Gastrocnemius medialis (tissue), 4 donors: ENCODE results near the gene ZIC1. TPM values are rescaled to one million over a fixed set of nuclear protein-coding genes. Genes with fewer than 3 reads are reported as not detected.
A peak's percentile ranks its signal among the peaks of the same experiment; 100 is the strongest.

Experiments
- ATAC-seq, 2 donors: fragments of 150-250 bp; one replicate each; pipeline ENCODE4 v1.9.1; 2016
- DNase-seq, 2 donors: peaks; one replicate each; pipeline ENCODE4 v3.0.0-alpha.2; 2019
- H3K27ac ChIP-seq, 4 donors: fragments of 200-600 bp; sonication (generic); 1 replicate in 1 of 4; 2 replicates in 3 of 4; pipeline ENCODE4 v1.5.1; 2016 to 2018; ENCODE audit warnings: mild to moderate bottlenecking in 2 of 4, moderate library complexity in 1 of 4
- H3K27me3 ChIP-seq, 3 donors: fragments of 200-600 bp; sonication (generic) in 2 of 3; 1 replicate in 1 of 3; 2 replicates in 2 of 3; pipeline versions ENCODE4 v1.5.1 to v1.6.0; 2016 to 2019; ENCODE audit warnings: mild to moderate bottlenecking in 1 of 3, moderate library complexity in 1 of 3
- H3K36me3 ChIP-seq, 2 donors: fragments of 200-600 bp; sonication (generic) in 1 of 2; one replicate each; pipeline ENCODE4 v1.5.1; 2017 to 2018
- H3K4me1 ChIP-seq, 2 donors: fragments of 200-600 bp; sonication (generic) in 1 of 2; one replicate each; pipeline ENCODE4 v1.5.1; 2016 to 2017; ENCODE audit warnings: mild to moderate bottlenecking in 2 of 2
- H3K4me3 ChIP-seq, 4 donors: fragments of 200-600 bp; sonication (generic) in 3 of 4; 1 replicate in 1 of 4; 2 replicates in 3 of 4; pipeline ENCODE4 v1.5.1; 2016 to 2019; ENCODE audit warnings: mild to moderate bottlenecking in 2 of 4
- H3K9me3 ChIP-seq, 3 donors: fragments of 200-600 bp; sonication (generic) in 2 of 3; 1 replicate in 1 of 3; 2 replicates in 2 of 3; pipeline ENCODE4 v1.5.1; 2016 to 2019
- POLR2A ChIP-seq, 2 donors: fragments of 450-650 bp; IDR thresholded peaks; one replicate each; pipeline ENCODE4 v1.6.1; 2017; ENCODE audit warnings: antibody characterized with exemption in 2 of 2, mild to moderate bottlenecking in 2 of 2, moderate library complexity in 2 of 2
- in situ Hi-C, 4 donors: fragments of 200-750 bp; cut with MboI; loops; one replicate each; pipeline versions ENCODE4 v1.15.0 to v1.8.0; 2017; ENCODE audit warnings: low sequenced_read_pairs in 4 of 4
- intact Hi-C: fragments of 100-400 bp; cut with DNase I; formaldehyde crosslinking; loops from one replicate; pipeline ENCODE4 v1.15.1; 2023; ENCODE audit warnings: low total_unique reads
- total RNA-seq, 4 donors: library from RNA; depleted of rRNA; stranded (reverse); fragments of >200 nt; gene quantifications; one replicate each; pipeline versions ENCODE4 v1.1.0 to v1.2.3, GENCODE V29; 2016
- TF ChIP-seq, protein P1 (sequence below), 5 experiments: fragments of 450-650 bp in 3 of 5; fragments of 200-600 bp in 2 of 5; sonication (generic) in 2 of 5; IDR thresholded peaks in 4 of 5; conservative IDR thresholded peaks in 1 of 5; 1 replicate in 4 of 5; 2 replicates in 1 of 5; pipeline ENCODE4 v1.5.1; 2016 to 2019; ENCODE audit warnings: antibody characterized with exemption in 5 of 5, mild to moderate bottlenecking in 3 of 5, moderate library complexity in 3 of 5

The ZIC1 gene
- total RNA-seq, 4 donors from 2014 or later, result 3.3 to 5.2 (median 4.3) TPM

DNA sequence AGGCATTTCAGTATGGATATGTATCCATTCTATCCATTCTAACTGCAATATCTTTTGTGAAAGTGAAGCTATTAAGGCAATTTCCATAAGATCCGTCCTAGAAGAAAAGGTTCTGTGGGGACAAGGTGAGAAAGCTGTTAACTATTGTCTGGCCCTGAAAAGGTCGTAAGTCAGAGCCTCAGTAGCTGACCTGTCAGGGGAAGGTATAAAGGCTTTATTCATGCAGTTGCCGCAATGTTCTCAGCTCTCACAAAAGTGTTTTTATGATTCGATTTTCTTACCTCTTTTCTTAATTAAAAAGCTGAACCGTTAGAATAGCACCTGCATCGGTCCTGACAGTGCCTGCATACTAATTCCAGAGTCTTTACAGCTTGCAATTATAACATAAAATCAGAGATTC is 27.6 kb upstream of the ZIC1 start:
- in situ Hi-C loops, result loop anchor here in 2 of 4 donors (25.0 kb wide), 1 partner anchor 231 kb away; no protein-coding TSS in a partner anchor
- intact Hi-C loops, result loop anchor here (10.0 kb wide), 1 partner anchor 693 kb away; no protein-coding TSS in a partner anchor

DNA sequence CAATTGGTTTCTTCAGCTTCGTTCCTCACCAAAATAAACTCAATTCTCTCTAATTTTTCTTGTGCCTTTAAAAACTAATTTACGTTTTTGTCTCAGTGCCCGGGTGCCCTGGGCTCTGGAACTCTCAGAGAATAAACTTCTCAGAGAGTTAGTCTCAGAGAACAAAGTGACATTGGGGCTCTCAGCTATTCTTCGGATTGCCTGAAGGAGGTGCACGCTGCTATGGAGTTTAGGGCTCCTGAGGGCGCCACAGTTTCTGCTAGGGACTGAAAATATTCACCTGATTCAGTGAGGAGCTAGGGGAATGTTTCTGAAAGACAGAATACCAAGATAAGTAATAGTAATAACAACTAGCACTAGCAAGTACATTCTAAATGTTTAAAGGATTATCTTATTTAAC is 25.5 kb upstream of the ZIC1 start:
- no peak for TF ChIP-seq POLR2A (IDR thresholded peaks at IDR 0.05)
- TF ChIP-seq, protein P1, sequence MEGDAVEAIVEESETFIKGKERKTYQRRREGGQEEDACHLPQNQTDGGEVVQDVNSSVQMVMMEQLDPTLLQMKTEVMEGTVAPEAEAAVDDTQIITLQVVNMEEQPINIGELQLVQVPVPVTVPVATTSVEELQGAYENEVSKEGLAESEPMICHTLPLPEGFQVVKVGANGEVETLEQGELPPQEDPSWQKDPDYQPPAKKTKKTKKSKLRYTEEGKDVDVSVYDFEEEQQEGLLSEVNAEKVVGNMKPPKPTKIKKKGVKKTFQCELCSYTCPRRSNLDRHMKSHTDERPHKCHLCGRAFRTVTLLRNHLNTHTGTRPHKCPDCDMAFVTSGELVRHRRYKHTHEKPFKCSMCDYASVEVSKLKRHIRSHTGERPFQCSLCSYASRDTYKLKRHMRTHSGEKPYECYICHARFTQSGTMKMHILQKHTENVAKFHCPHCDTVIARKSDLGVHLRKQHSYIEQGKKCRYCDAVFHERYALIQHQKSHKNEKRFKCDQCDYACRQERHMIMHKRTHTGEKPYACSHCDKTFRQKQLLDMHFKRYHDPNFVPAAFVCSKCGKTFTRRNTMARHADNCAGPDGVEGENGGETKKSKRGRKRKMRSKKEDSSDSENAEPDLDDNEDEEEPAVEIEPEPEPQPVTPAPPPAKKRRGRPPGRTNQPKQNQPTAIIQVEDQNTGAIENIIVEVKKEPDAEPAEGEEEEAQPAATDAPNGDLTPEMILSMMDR (IDR thresholded peaks at IDR 0.05 in 4 of 5, conservative IDR thresholded peaks at IDR 0.05 in 1 of 5), result no peak
- Histone ChIP-seq H3K27me3 (peaks cover 10 to 40% (median 32%) of the 10 kb centered on the region in 3 donors), H3K4me1 (no peaks in the 10 kb centered on the region), H3K36me3 (no peaks in the 10 kb centered on the region), H3K27ac (no peak overlapping the region), H3K9me3 (no peaks in the 10 kb centered on the region), H3K4me3 (no peak overlapping the region)
- intact Hi-C loops (loop anchor here (10.0 kb wide), 1 partner anchor 691 kb away; no protein-coding TSS in a partner anchor), in situ Hi-C loops (loop anchor here in 2 of 4 donors (25.0 kb wide), 1 partner anchor 229 kb away; no protein-coding TSS in a partner anchor)
- ATAC-seq (no peak), DNase-seq (no peak)

More for the DNA sequence above, 27.6 kb upstream of the ZIC1 start:
- Histone ChIP-seq H3K27me3 (peaks cover 26 to 49% (median 45%) of the 10 kb centered on the region in 3 donors), H3K27ac (no peak overlapping the region), H3K4me3 (no peak overlapping the region), H3K9me3 (no peaks in the 10 kb centered on the region), H3K36me3 (no peaks in the 10 kb centered on the region), H3K4me1 (no peaks in the 10 kb centered on the region)
- no peak for TF ChIP-seq POLR2A (IDR thresholded peaks at IDR 0.05)
- TF ChIP-seq, protein P1 (IDR thresholded peaks at IDR 0.05 in 4 of 5, conservative IDR thresholded peaks at IDR 0.05 in 1 of 5), result no peak
- no peak for DNase-seq
- ATAC-seq, result no peak

DNA sequence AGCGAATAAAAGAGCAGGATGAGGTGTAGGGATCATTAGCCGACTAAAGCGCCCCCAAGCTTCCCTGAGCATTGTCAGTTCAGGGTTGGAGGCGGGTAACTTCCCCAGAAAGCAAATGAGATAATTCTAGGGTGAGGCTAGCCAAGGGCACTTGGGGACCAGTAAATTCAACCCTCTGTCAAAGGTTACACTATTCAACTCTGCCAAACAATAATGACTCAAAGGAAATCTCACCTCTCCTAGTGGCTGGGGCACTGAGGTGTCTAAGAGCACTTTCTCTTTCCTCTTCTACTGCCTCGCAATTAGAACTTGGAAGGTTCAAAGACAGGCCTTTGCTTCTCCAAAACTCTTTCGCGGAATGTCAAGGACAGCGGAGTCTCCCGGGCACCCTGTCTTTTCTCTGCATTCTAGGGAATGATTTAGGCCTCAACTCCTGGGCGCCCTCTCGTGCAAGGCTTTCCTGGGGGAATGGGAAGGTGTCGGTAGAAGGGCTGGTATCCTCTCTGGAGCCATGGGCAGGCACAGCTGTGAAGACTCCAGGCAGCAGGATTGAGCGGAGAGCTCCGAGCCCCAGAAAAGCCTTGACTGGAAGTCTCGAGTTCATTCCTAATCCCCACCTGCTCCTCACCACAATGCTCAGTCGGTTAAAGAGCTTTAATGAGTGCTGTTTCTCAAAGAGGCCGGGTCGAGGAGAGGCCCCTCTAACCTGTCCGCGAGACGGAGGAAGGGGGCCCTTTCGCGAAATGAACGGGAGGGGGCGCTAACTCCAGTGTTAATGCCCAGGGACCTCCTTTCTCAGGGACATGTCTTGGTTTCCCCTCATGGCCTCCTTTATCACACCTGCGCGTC is 24.7 kb upstream of the ZIC1 start:
- no peak for ATAC-seq
- Histone ChIP-seq H3K27me3 (peaks cover 13 to 38% (median 34%) of the 10 kb centered on the region in 3 donors), H3K9me3 (no peaks in the 10 kb centered on the region), H3K4me3 (no peak overlapping the region), H3K4me1 (no peaks in the 10 kb centered on the region), H3K36me3 (no peaks in the 10 kb centered on the region), H3K27ac (no peak overlapping the region)
- DNase-seq, result no peak
- no peak for TF ChIP-seq POLR2A (IDR thresholded peaks at IDR 0.05)
- TF ChIP-seq, protein P1 (IDR thresholded peaks at IDR 0.05 in 4 of 5, conservative IDR thresholded peaks at IDR 0.05 in 1 of 5), result peak in 1 of 5 experiments; percentile 20
- in situ Hi-C loops, result loop anchor here in 2 of 4 donors (25.0 kb wide), 1 partner anchor 228 kb away; no protein-coding TSS in a partner anchor
- intact Hi-C loops, result loop anchor here (10.0 kb wide), 1 partner anchor 690 kb away; no protein-coding TSS in a partner anchor

DNA sequence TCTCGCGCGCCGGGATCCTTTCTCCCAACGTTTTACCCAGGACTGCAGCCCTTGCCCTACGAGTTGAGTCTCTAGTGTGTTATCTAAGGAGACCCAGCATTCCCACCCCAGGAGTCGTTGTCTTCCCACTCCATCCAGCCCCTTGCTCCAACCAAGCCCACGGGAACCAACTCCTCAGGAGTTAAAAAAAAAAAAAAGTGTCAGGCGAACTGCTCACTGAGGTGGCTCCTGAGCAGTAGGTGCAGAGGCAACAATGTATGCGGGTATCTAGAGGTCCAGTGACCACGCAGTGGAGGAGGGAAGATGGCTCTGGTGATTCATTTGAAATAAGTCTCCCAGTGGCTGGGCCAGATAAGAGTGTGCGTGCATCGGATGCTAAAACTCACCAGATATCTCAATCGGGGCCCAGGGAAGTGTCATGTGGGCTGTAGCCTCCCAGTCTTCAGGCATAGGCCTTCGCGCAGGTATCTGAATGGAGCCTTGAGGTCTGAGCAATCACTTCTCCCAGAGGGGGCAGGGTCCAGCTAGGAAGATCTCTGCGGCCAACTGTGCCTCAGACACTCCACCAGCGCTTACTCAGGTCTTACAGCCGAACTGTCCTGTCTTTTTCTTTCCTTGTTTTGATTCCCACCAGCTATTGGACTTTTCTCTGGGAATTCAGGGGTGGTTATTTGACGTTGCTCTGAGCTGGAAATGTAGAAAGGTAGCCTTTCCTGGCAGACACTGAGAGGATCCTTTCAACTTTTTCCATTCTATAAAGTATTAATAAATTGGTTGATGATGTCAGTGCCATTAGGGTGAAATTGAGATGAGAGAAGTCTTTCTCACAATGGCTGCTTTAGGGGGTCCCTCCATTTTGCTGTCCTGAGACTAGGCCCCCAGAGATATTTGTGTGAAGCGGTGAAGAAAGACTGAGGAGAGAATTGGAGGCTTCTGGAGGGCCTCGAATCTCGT is 23.8 kb upstream of the ZIC1 start:
- intact Hi-C loops, result loop anchor here (10.0 kb wide), 1 partner anchor 689 kb away; no protein-coding TSS in a partner anchor
- H3K9me3 ChIP-seq, result no peaks in the 10 kb centered on the region
- ATAC-seq (no peak), DNase-seq (no peak)
- H3K36me3 ChIP-seq, result no peaks in the 10 kb centered on the region
- no peak for TF ChIP-seq POLR2A (IDR thresholded peaks at IDR 0.05)
- TF ChIP-seq, protein P1 (IDR thresholded peaks at IDR 0.05 in 4 of 5, conservative IDR thresholded peaks at IDR 0.05 in 1 of 5), result peak in 1 of 5 experiments; percentile 6
- H3K27me3 ChIP-seq, result peaks cover 19 to 36% (median 34%) of the 10 kb centered on the region in 3 donors
- in situ Hi-C loops, result loop anchor here in 2 of 4 donors (25.0 kb wide), 1 partner anchor 227 kb away; no protein-coding TSS in a partner anchor
- no peak overlapping the region for H3K27ac ChIP-seq
- H3K4me1 ChIP-seq, result no peaks in the 10 kb centered on the region
- no peak overlapping the region for H3K4me3 ChIP-seq
